Trophoblast cell (in vitro differentiated cells and primary cell): ENCODE data around the gene AXIN1.
A peak's percentile ranks its signal among the peaks of the same experiment; 100 is the strongest.

ENCODE experiments used
- DNase-seq, 2 donors: peaks; one replicate each; pipeline ENCODE4 v3.0.0-alpha.2; 2016
- H2AFZ ChIP-seq: 2 replicates; pipeline ENCODE4 v1.6.1; 2013; ENCODE audit warnings: low read length, moderate library complexity, mild to moderate bottlenecking; ENCODE audit not compliant: insufficient read depth, poor library complexity
- H2AK5ac ChIP-seq: 2 replicates; pipeline ENCODE4 v1.6.1; 2013; ENCODE audit warnings: mild to moderate bottlenecking, low read length
- H2BK120ac ChIP-seq: 2 replicates; pipeline ENCODE4 v1.6.1; 2013; ENCODE audit warnings: low read length, mild to moderate bottlenecking, moderate library complexity; ENCODE audit not compliant: insufficient read depth, poor library complexity
- H2BK12ac ChIP-seq: 2 replicates; pipeline ENCODE4 v1.6.1; 2013; ENCODE audit warnings: mild to moderate bottlenecking, low read length, moderate library complexity
- H2BK5ac ChIP-seq: 2 replicates; pipeline ENCODE4 v1.6.1; 2013; ENCODE audit warnings: low read length, low read depth, moderate library complexity, mild to moderate bottlenecking; ENCODE audit not compliant: poor library complexity
- H3K14ac ChIP-seq: 2 replicates; pipeline ENCODE4 v1.6.1; 2013; ENCODE audit warnings: mild to moderate bottlenecking, low read length
- H3K18ac ChIP-seq: 2 replicates; pipeline ENCODE4 v1.6.1; 2013; ENCODE audit warnings: mild to moderate bottlenecking, low read length
- H3K23ac ChIP-seq: 2 replicates; pipeline ENCODE4 v1.6.1; 2013; ENCODE audit warnings: low read length
- H3K27ac ChIP-seq: 2 replicates; pipeline ENCODE4 v1.5.1; 2013; ENCODE audit warnings: low read depth, mild to moderate bottlenecking, inconsistent platforms, low read length, moderate library complexity
- H3K27me3 ChIP-seq: 2 replicates; pipeline ENCODE4 v1.6.1; 2013; ENCODE audit warnings: inconsistent platforms, mild to moderate bottlenecking, low read length, moderate library complexity; ENCODE audit not compliant: insufficient read depth
- H3K36me3 ChIP-seq, 2 experiments: 1 replicate in 1 of 2; 2 replicates in 1 of 2; pipeline ENCODE4 v1.6.1; 2013; ENCODE audit warnings: low read length in 2 of 2, mild to moderate bottlenecking in 2 of 2, moderate library complexity in 1 of 2; ENCODE audit not compliant: insufficient read depth in 2 of 2, control insufficient read depth in 1 of 2
- H3K4ac ChIP-seq: 2 replicates; pipeline ENCODE4 v1.6.1; 2013; ENCODE audit warnings: low read depth, mild to moderate bottlenecking, low read length, moderate library complexity
- H3K4me1 ChIP-seq, 2 experiments: 1 replicate in 1 of 2; 2 replicates in 1 of 2; pipeline ENCODE4 v1.6.1; 2013; ENCODE audit warnings: low read length in 2 of 2, mild to moderate bottlenecking in 2 of 2, moderate library complexity in 1 of 2; ENCODE audit not compliant: insufficient read depth in 2 of 2, control insufficient read depth in 1 of 2
- H3K4me2 ChIP-seq: 2 replicates; pipeline ENCODE4 v1.6.1; 2013; ENCODE audit warnings: inconsistent platforms, mild to moderate bottlenecking, low read length, moderate library complexity
- H3K4me3 ChIP-seq: 2 replicates; pipeline ENCODE4 v1.5.1; 2013; ENCODE audit warnings: mild to moderate bottlenecking, low read depth, low read length, inconsistent platforms
- H3K79me1 ChIP-seq: one replicate; pipeline ENCODE4 v1.6.1; 2013; ENCODE audit warnings: low read length
- H3K79me2 ChIP-seq: 2 replicates; pipeline ENCODE4 v1.6.1; 2013; ENCODE audit warnings: low read length, mild to moderate bottlenecking; ENCODE audit not compliant: control insufficient read depth, insufficient read depth, poor library complexity
- H3K9ac ChIP-seq: 2 replicates; pipeline ENCODE4 v1.6.1; 2013; ENCODE audit warnings: mild to moderate bottlenecking, low read length
- H3K9me3 ChIP-seq: 2 replicates; pipeline ENCODE4 v1.6.1; 2013; ENCODE audit warnings: low read depth, mild to moderate bottlenecking, control low read depth, inconsistent platforms, low read length; ENCODE audit not compliant: insufficient read depth
- H4K12ac ChIP-seq: 2 replicates; pipeline ENCODE4 v1.6.1; 2013; ENCODE audit warnings: low read depth, mild to moderate bottlenecking, low read length, moderate library complexity
- H4K8ac ChIP-seq: 2 replicates; pipeline ENCODE4 v1.6.1; 2013; ENCODE audit warnings: low read depth, mild to moderate bottlenecking, low read length, moderate library complexity
- H4K91ac ChIP-seq: one replicate; pipeline ENCODE4 v1.6.1; 2013; ENCODE audit warnings: low read depth, mild to moderate bottlenecking, low read length, moderate library complexity
- WGBS: extraction: QIAGEN DNeasy Blood & Tissue Kit; methylation state at CpG from one replicate; pipeline ENCODE4 v1.1.7; 2013; ENCODE audit warnings: missing lambda C conversion rate; ENCODE audit not compliant: insufficient read length, insufficient coverage; ENCODE audit errors: extremely low coverage; 5-methylcytosine and 5-hydroxymethylcytosine counted together

Gene AXIN1

DNA sequence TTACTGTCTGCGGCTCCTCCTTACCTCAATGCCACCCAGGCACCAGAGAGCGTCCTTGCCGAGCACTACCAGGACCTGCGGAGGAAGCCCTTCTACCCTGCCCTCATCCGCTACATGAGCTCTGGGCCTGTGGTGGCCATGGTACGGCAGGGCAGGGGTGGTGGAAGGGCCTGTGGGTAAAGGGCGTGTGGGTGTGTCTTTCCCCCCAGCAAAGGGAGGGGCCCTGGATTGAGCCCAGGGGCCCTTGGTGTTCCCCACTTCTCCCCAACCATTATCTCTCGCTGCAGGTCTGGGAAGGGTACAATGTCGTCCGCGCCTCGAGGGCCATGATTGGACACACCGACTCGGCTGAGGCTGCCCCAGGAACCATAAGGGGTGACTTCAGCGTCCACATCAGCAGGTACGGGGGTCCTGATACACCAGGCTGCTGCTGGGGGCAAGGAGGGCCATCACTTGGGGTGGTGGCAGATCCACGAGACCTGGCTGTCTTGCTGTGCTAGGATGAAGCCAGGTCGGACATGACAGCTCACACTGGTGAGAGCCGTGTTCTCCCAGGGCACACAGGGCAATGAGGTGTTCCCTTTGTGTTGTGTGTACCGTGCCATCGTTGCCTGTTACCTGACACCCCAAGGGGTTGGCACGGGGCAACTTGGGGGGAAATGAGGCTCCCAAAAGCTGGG, 47.0 kb upstream of the AXIN1 start:
- Histone ChIP-seq H3K9me3 (no peaks in the 10 kb centered on the region), H3K4ac (no peak overlapping the region), H3K14ac (no peak overlapping the region), H3K4me2 (no peak overlapping the region), H3K18ac (peak overlapping the region; percentile 8), H2BK12ac (no peak overlapping the region), H4K91ac (no peak overlapping the region), H4K8ac (no peak overlapping the region), H2BK120ac (no peak overlapping the region), H3K27ac (no peak overlapping the region), H2AK5ac (no peak overlapping the region), H3K4me1 (peaks cover 4 to 13% of the 10 kb centered on the region in 2 experiments), H2BK5ac (no peak overlapping the region), H4K12ac (no peak overlapping the region), H3K79me2 (peaks cover 7% of the 10 kb centered on the region), H3K36me3 (peaks cover 20 to 24% of the 10 kb centered on the region in 2 experiments), H3K23ac (no peak overlapping the region), H3K4me3 (no peak overlapping the region), H3K79me1 (peaks cover 9% of the 10 kb centered on the region), H2AFZ (no peak overlapping the region), H3K27me3 (no peaks in the 10 kb centered on the region), H3K9ac (no peak overlapping the region)
- no CpG with 5 or more reads among the region's 22 CpGs for WGBS
- DNase-seq: no peak

DNA sequence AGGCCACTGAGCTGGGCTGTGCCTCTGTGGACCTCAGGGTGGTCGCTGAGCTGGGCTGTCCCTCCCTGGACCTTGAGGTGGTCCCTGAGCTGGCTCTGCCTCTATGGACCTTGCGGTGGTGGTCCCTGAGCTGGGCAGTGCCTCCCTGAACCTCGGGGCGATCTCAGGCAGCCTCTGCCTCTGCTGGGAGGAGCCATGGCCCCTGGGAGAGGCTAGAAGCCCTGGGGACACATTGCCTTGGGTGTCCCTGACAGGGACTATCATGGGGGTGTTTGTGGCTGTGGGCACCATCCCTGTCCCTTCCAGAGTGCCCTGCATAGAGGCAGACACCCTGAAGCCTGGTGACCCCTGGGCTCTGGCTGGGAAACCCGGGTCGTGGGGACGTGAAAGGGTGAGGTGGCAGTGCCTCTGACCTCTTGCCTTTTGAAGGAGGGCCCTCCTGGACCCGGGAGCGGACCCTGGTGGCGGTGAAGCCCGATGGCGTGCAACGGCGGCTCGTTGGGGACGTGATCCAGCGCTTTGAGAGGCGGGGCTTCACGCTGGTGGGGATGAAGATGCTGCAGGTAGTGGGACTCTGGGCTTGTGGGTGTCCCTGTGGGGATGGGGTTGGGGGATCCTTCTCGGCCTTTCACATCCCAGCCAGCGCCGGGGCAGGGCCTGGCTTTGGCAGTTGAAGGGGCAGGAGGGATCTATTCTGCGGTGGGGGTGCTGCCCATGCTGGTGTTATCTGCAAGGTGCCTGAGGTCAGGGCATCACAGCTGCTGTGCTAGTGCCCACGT, 46.2 kb upstream of the AXIN1 start:
- H3K23ac ChIP-seq: no peak overlapping the region
- peak overlapping the region; percentile 29 for H3K27ac ChIP-seq
- H2BK5ac ChIP-seq: peak overlapping the region; percentile 7
- no peak overlapping the region for H2AK5ac ChIP-seq
- H3K14ac ChIP-seq: no peak overlapping the region
- H3K79me2 ChIP-seq: peaks cover 7% of the 10 kb centered on the region
- H3K79me1 ChIP-seq: peaks cover 9% of the 10 kb centered on the region
- H3K4me2 ChIP-seq: no peak overlapping the region
- DNase-seq: peak in 1 of 2 donors; percentile 10
- no peak overlapping the region for H3K4ac ChIP-seq
- H3K4me3 ChIP-seq: no peak overlapping the region
- peaks cover 20 to 24% of the 10 kb centered on the region in 2 experiments for H3K36me3 ChIP-seq
- no peak overlapping the region for H2BK120ac ChIP-seq
- no CpG with 5 or more reads among the region's 24 CpGs for WGBS
- no peak overlapping the region for H4K91ac ChIP-seq
- no peaks in the 10 kb centered on the region for H3K9me3 ChIP-seq
- H4K8ac ChIP-seq: no peak overlapping the region
- H3K18ac ChIP-seq: peak overlapping the region; percentile 8
- H3K9ac ChIP-seq: no peak overlapping the region
- no peaks in the 10 kb centered on the region for H3K27me3 ChIP-seq
- no peak overlapping the region for H2AFZ ChIP-seq
- H4K12ac ChIP-seq: no peak overlapping the region
- H2BK12ac ChIP-seq: no peak overlapping the region
- H3K4me1 ChIP-seq: peaks cover 4 to 13% of the 10 kb centered on the region in 2 experiments

DNA sequence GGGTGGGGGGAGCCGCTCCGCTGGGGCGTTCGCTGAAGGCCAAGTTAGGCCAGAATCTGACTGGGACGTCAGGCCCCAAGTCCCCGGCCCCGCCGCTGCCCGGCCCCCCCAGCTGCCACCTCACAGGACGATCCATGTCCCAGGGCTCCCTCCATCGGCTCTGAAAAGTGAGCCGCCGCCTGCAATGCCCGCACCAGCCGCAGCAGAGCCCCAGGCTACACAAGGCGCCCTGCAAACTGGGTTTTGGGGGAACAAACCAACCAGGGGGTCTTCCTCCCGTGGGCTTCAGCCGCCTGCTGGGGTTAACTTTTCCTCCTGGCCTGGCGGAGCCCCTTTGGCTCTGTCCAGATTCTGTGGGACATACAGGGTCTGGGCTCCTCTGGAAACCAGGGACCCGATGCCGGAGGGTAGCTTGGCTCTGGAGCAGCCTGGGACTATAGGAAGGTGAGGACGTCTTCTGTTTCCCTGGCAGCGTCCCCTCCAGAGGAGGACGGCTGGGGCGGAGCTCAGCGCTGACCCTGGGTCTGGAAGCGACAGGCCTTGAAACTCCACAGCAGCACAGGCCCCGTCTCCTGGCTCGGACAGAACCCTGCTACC, 45.3 kb upstream of the AXIN1 start:
- no peak overlapping the region for H3K18ac ChIP-seq
- peak; percentile 78 to 80 for DNase-seq
- H3K79me2 ChIP-seq: peaks cover 7% of the 10 kb centered on the region
- no CpG with 5 or more reads among the region's 29 CpGs for WGBS
- peak overlapping the region; percentile 17 for H4K8ac ChIP-seq
- no peak overlapping the region for H4K91ac ChIP-seq
- no peak overlapping the region for H3K14ac ChIP-seq
- no peak overlapping the region for H2AFZ ChIP-seq
- H2AK5ac ChIP-seq: no peak overlapping the region
- no peak overlapping the region for H3K23ac ChIP-seq
- H2BK12ac ChIP-seq: no peak overlapping the region
- H3K4ac ChIP-seq: no peak overlapping the region
- H3K36me3 ChIP-seq: peaks cover 20 to 24% of the 10 kb centered on the region in 2 experiments
- peak overlapping the region; percentile 2 for H3K4me2 ChIP-seq
- no peak overlapping the region for H3K4me3 ChIP-seq
- peaks cover 9% of the 10 kb centered on the region for H3K79me1 ChIP-seq
- no peak overlapping the region for H2BK120ac ChIP-seq
- peak overlapping the region; percentile 68 for H3K27ac ChIP-seq
- H3K9me3 ChIP-seq: no peaks in the 10 kb centered on the region
- H4K12ac ChIP-seq: no peak overlapping the region
- H2BK5ac ChIP-seq: no peak overlapping the region
- H3K9ac ChIP-seq: no peak overlapping the region
- H3K4me1 ChIP-seq: peaks cover 4 to 13% of the 10 kb centered on the region in 2 experiments
- no peaks in the 10 kb centered on the region for H3K27me3 ChIP-seq

DNA sequence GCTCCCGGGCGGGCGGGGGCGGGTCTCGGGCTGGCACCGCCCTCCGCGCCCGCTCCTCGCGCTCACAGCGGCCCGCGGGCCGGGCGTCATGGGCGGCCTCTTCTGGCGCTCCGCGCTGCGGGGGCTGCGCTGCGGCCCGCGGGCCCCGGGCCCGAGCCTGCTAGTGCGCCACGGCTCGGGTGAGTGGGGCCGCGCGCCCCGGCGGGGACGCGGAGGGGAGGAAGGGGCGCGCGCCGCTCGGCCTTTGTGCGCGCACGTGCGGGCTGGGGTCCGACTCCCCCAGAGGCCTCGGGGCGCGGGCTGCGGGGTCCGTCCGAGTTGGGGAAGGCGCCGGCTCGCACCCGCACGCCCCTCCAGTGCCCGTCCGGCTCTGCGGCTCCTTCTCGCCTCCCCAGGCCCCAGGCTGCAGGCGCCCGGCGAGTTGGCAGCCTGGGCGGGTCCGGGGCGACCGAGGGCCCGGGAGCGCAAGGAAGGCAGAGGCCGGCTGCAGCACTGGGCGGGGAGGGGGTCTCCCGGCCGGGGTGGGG, 44.7 kb upstream of the AXIN1 start, which contains the start of gene NME4:
NME4 (plus strand) TSS at position 65 of the 527 bp plus-strand sequence; CDS start at position 89, 24 bp downstream.
- Histone ChIP-seq H3K4ac (peak within 1 kb of the TSS; percentile 78), H3K79me1 (peaks cover 9% of the 10 kb centered on the region), H4K8ac (peak within 1 kb of the TSS; percentile 87), H2BK5ac (peak within 1 kb of the TSS; percentile 34), H3K4me3 (peak within 1 kb of the TSS; percentile 82), H3K18ac (peak within 1 kb of the TSS; percentile 94), H4K91ac (peak within 1 kb of the TSS; percentile 95), H4K12ac (peak within 1 kb of the TSS; percentile 86), H3K79me2 (peaks cover 7% of the 10 kb centered on the region), H3K14ac (peak within 1 kb of the TSS; percentile 97), H2BK120ac (peak within 1 kb of the TSS; percentile 88), H3K9me3 (peaks cover 2% of the 10 kb centered on the region), H2AK5ac (peak within 1 kb of the TSS; percentile 77), H3K4me2 (peak within 1 kb of the TSS; percentile 84), H2AFZ (peak within 1 kb of the TSS; percentile 89), H3K27ac (peak within 1 kb of the TSS; percentile 68), H3K27me3 (no peaks in the 10 kb centered on the region), H3K4me1 (peaks cover 4 to 13% of the 10 kb centered on the region in 2 experiments), H3K23ac (no peak within 1 kb of the TSS), H3K36me3 (peaks cover 20 to 24% of the 10 kb centered on the region in 2 experiments), H2BK12ac (peak within 1 kb of the TSS; percentile 34), H3K9ac (peak within 1 kb of the TSS; percentile 83)
- no CpG with 5 or more reads among the region's 75 CpGs for WGBS
- DNase-seq: peak; percentile 63 to 74
